HepG2 (cell line): Measurements from ENCODE around the gene KCTD19. TPM values are rescaled to one million over a fixed set of nuclear protein-coding genes. Genes with fewer than 3 reads are reported as not detected.
"Not testable (repeated sequence)": the region's sequence is repeated elsewhere in the genome, so short reads cannot be mapped to it uniquely, and the experiment has no call there.

Experiments used
- CEBPB ChIP-seq: IDR thresholded peaks from 2 replicates; pipeline ENCODE4 v1.6.1; 2011; ENCODE audit warnings: low read depth, low read length, improper control_type of control experiment, borderline replicate concordance
- FOSL2 ChIP-seq: sonication (generic); formaldehyde crosslinking; IDR thresholded peaks from 2 replicates; pipeline ENCODE4 v1.4.0; 2020; ENCODE audit warnings: missing genetic modification reagents
- HDAC2 ChIP-seq: sonication (generic); formaldehyde crosslinking; IDR thresholded peaks from 2 replicates; pipeline ENCODE4 v1.4.0; 2020; ENCODE audit warnings: missing genetic modification reagents
- HNRNPK ChIP-seq: fragments of 200-400 bp; formaldehyde crosslinking; IDR thresholded peaks from 2 replicates; pipeline ENCODE4 v1.6.1; 2018; ENCODE audit warnings: low read length, low read depth, moderate library complexity, mild to moderate bottlenecking; ENCODE audit not compliant: poor library complexity, severe bottlenecking
- NCOA2 ChIP-seq: sonication (generic); formaldehyde crosslinking; IDR thresholded peaks from 2 replicates; pipeline ENCODE4 v1.8.0; 2022; ENCODE audit warnings: inconsistent platforms
- POGZ ChIP-seq: sonication (generic); formaldehyde crosslinking; IDR thresholded peaks from 2 replicates; pipeline ENCODE4 v1.4.0; 2020; ENCODE audit warnings: mild to moderate bottlenecking, missing genetic modification reagents
- SOX6 ChIP-seq, 2 experiments: fragments of 450-650 bp in 1 of 2; sonication (generic) in 1 of 2; formaldehyde crosslinking in 1 of 2; IDR thresholded peaks; 2 replicates each; pipeline versions ENCODE4 v1.4.0 to v1.6.1; 2017 to 2020; ENCODE audit warnings: antibody characterized with exemption in 1 of 2, mild to moderate bottlenecking in 1 of 2, missing genetic modification reagents in 1 of 2
- SP5 ChIP-seq: IDR thresholded peaks from 2 replicates; pipeline ENCODE4 v1.6.1; 2016; ENCODE audit warnings: low read depth, borderline replicate concordance
- ZBTB7B ChIP-seq: sonication (generic); formaldehyde crosslinking; IDR thresholded peaks from 2 replicates; pipeline ENCODE4 v1.4.0; 2020; ENCODE audit warnings: missing genetic modification reagents
- ZMYM2 ChIP-seq: sonication (generic); formaldehyde crosslinking; IDR thresholded peaks from 2 replicates; pipeline ENCODE4 v1.8.0; 2022; ENCODE audit warnings: mild to moderate bottlenecking, missing genetic modification reagents
- ZMYM3 ChIP-seq: sonication (generic); formaldehyde crosslinking; IDR thresholded peaks from 2 replicates; pipeline ENCODE4 v1.5.1; 2020; ENCODE audit warnings: mild to moderate bottlenecking, missing genetic modification reagents
- ZNF121 ChIP-seq: sonication (generic); formaldehyde crosslinking; IDR thresholded peaks from 2 replicates; pipeline ENCODE4 v1.5.0; 2020; ENCODE audit warnings: mild to moderate bottlenecking, missing genetic modification reagents
- ZNF460 ChIP-seq: sonication (generic); formaldehyde crosslinking; IDR thresholded peaks from 2 replicates; pipeline ENCODE4 v1.5.1; 2020; ENCODE audit warnings: missing genetic modification reagents, mild to moderate bottlenecking, borderline replicate concordance
- ZNF772 ChIP-seq: sonication (generic); formaldehyde crosslinking; IDR thresholded peaks from 2 replicates; pipeline ENCODE4 v1.5.0; 2020; ENCODE audit warnings: mild to moderate bottlenecking, missing genetic modification reagents
- polyA plus RNA-seq, 8 experiments: library from polyadenylated mRNA; depleted of rRNA in 3 of 8; stranded (reverse) in 7 of 8; unstranded in 1 of 8; fragments of >200 nt; fragmentation: Illumina TruSeq in 4 of 8; extraction: Trizol in 4 of 8; gene quantifications; 2 replicates each; pipeline versions ENCODE4 v1.2.1 to v1.2.3, GENCODE V29; 2011 to 2016; ENCODE audit warnings: low read depth in 4 of 8, missing spikeins in 1 of 8, mixed read lengths in 1 of 8; ENCODE audit not compliant: insufficient read depth in 1 of 8
- total RNA-seq, 5 experiments: library from RNA; depleted of rRNA; stranded (reverse); fragments of >200 nt; fragmentation: Illumina TruSeq; extraction: Trizol; gene quantifications; 2 replicates each; pipeline ENCODE4 v1.2.3, GENCODE V29; 2016; ENCODE audit warnings: low read depth in 1 of 5
- TF ChIP-seq, protein P1 (sequence below): IDR thresholded peaks from 2 replicates; pipeline ENCODE4 v1.6.1; 2016; ENCODE audit warnings: missing compliant biosample characterization, missing genetic modification reagents, borderline replicate concordance
- TF ChIP-seq, protein P2 (sequence below): sonication (generic); formaldehyde crosslinking; IDR thresholded peaks from 2 replicates; pipeline ENCODE4 v1.4.0; 2020; ENCODE audit warnings: missing genetic modification reagents
- TF ChIP-seq, protein P3 (sequence below): sonication (generic); formaldehyde crosslinking; IDR thresholded peaks from 2 replicates; pipeline ENCODE4 v1.4.0; 2020; ENCODE audit warnings: mild to moderate bottlenecking, missing genetic modification reagents, borderline replicate concordance
- TF ChIP-seq, protein P4 (sequence below): sonication (generic); formaldehyde crosslinking; IDR thresholded peaks from 2 replicates; pipeline ENCODE4 v1.5.0; 2020; ENCODE audit warnings: mild to moderate bottlenecking, missing genetic modification reagents

KCTD19 gene
- total and polyA plus RNA-seq, 2 of the 13 experiments (the other 11 are each of a cell fraction or from before 2014, with no cell fraction given) = not detected

DNA sequence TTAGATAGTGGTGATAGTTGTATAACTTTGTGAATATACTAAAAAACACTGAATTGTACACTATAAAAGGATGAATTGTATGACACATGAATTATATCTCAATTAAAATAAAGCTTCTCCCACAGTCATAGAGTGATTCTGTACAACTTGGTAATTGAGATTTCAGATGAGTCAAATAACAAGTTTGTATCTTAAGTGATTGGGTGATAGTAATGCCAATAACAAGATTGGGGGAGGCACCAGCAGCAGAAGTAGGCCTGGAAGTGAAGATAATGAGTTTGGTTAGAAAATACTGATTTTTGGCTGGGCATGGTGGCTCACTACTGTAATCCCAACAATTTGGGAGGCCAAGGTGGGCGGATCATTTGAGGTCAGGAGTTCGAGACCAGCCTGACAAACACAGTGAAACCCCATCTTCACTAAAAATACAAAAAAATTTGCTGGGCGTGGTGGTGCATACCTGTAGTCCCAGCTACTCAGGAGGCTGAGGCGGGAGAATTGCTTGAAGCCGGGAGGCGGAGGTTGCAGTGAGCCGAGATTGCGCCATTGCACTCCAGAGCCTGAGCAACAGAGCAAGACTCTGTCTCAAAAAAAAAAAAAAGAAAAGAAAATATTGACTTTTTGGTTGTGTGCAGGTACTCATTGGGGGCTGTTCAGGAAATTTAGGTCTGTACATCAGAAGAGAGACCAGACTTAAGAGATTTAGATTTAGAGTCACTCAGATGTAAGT lies 33.2 kb upstream of the KCTD19 start (continued):
- TF ChIP-seq ZNF772 (CRISPR knock-in tag) (peak; percentile 26; the same call in 1 of the 2 replicates), ZMYM3 (CRISPR knock-in tag) (peak; percentile 85), SP5 (CRISPR knock-in tag) (0 out of 2 replicates have a peak, but pooled peaks have one; percentile 19), HDAC2 (CRISPR knock-in tag) (peak; percentile 45; the same call in 1 of the 2 replicates), ZNF460 (peak; percentile 87; the same call in 1 of the 2 replicates), ZBTB7B (CRISPR knock-in tag) (peak; percentile 41; the same call in 1 of the 2 replicates), ZMYM2 (CRISPR knock-in tag) (peak; percentile 81), ZNF121 (CRISPR knock-in tag) (peak; percentile 69; the same call in 1 of the 2 replicates), HNRNPK (peak; percentile 39), FOSL2 (CRISPR knock-in tag) (0 out of 2 replicates have a peak, but pooled peaks have one; percentile 26), NCOA2 (CRISPR knock-in tag) (peak; percentile 45; the same call in 1 of the 2 replicates), POGZ (CRISPR knock-in tag) (0 out of 2 replicates have a peak, but pooled peaks have one; percentile 30), CEBPB (peak; percentile 26; the same call in 1 of the 2 replicates), SOX6 (CRISPR knock-in tag; IDR thresholded peaks at IDR 0.05) (0 out of 2 replicates have a peak, but pooled peaks have one; percentile 25)
- TF ChIP-seq, protein P1, sequence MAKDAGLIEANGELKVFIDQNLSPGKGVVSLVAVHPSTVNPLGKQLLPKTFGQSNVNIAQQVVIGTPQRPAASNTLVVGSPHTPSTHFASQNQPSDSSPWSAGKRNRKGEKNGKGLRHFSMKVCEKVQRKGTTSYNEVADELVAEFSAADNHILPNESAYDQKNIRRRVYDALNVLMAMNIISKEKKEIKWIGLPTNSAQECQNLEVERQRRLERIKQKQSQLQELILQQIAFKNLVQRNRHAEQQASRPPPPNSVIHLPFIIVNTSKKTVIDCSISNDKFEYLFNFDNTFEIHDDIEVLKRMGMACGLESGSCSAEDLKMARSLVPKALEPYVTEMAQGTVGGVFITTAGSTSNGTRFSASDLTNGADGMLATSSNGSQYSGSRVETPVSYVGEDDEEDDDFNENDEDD (CRISPR knock-in tag) = 0 out of 2 replicates have a peak, but pooled peaks have one; percentile 27
- TF ChIP-seq, protein P2, sequence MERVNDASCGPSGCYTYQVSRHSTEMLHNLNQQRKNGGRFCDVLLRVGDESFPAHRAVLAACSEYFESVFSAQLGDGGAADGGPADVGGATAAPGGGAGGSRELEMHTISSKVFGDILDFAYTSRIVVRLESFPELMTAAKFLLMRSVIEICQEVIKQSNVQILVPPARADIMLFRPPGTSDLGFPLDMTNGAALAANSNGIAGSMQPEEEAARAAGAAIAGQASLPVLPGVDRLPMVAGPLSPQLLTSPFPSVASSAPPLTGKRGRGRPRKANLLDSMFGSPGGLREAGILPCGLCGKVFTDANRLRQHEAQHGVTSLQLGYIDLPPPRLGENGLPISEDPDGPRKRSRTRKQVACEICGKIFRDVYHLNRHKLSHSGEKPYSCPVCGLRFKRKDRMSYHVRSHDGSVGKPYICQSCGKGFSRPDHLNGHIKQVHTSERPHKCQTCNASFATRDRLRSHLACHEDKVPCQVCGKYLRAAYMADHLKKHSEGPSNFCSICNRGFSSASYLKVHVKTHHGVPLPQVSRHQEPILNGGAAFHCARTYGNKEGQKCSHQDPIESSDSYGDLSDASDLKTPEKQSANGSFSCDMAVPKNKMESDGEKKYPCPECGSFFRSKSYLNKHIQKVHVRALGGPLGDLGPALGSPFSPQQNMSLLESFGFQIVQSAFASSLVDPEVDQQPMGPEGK (CRISPR knock-in tag) = peak; percentile 17; the same call in 1 of the 2 replicates
- TF ChIP-seq, protein P3, sequence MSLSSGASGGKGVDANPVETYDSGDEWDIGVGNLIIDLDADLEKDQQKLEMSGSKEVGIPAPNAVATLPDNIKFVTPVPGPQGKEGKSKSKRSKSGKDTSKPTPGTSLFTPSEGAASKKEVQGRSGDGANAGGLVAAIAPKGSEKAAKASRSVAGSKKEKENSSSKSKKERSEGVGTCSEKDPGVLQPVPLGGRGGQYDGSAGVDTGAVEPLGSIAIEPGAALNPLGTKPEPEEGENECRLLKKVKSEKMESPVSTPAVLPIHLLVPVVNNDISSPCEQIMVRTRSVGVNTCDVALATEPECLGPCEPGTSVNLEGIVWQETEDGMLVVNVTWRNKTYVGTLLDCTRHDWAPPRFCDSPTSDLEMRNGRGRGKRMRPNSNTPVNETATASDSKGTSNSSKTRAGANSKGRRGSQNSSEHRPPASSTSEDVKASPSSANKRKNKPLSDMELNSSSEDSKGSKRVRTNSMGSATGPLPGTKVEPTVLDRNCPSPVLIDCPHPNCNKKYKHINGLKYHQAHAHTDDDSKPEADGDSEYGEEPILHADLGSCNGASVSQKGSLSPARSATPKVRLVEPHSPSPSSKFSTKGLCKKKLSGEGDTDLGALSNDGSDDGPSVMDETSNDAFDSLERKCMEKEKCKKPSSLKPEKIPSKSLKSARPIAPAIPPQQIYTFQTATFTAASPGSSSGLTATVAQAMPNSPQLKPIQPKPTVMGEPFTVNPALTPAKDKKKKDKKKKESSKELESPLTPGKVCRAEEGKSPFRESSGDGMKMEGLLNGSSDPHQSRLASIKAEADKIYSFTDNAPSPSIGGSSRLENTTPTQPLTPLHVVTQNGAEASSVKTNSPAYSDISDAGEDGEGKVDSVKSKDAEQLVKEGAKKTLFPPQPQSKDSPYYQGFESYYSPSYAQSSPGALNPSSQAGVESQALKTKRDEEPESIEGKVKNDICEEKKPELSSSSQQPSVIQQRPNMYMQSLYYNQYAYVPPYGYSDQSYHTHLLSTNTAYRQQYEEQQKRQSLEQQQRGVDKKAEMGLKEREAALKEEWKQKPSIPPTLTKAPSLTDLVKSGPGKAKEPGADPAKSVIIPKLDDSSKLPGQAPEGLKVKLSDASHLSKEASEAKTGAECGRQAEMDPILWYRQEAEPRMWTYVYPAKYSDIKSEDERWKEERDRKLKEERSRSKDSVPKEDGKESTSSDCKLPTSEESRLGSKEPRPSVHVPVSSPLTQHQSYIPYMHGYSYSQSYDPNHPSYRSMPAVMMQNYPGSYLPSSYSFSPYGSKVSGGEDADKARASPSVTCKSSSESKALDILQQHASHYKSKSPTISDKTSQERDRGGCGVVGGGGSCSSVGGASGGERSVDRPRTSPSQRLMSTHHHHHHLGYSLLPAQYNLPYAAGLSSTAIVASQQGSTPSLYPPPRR (CRISPR knock-in tag) = peak; percentile 12; the same call in 1 of the 2 replicates
- TF ChIP-seq, protein P4, sequence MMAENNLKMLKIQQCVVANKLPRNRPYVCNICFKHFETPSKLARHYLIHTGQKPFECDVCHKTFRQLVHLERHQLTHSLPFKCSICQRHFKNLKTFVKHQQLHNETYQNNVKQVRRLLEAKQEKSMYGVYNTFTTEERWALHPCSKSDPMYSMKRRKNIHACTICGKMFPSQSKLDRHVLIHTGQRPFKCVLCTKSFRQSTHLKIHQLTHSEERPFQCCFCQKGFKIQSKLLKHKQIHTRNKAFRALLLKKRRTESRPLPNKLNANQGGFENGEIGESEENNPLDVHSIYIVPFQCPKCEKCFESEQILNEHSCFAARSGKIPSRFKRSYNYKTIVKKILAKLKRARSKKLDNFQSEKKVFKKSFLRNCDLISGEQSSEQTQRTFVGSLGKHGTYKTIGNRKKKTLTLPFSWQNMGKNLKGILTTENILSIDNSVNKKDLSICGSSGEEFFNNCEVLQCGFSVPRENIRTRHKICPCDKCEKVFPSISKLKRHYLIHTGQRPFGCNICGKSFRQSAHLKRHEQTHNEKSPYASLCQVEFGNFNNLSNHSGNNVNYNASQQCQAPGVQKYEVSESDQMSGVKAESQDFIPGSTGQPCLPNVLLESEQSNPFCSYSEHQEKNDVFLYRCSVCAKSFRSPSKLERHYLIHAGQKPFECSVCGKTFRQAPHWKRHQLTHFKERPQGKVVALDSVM (CRISPR knock-in tag) = peak; percentile 97
- not testable (repeated sequence) for TF ChIP-seq SOX6 (IDR thresholded peaks at IDR 0.05)
